Umbilical cord (tissue), 2 donors: ENCODE results near the gene TMOD1. TPM values are rescaled to one million over a fixed set of nuclear protein-coding genes. Genes with fewer than 3 reads are reported as not detected.

Experiments
- DNase-seq: peaks from one replicate; pipeline ENCODE4 v3.0.0-alpha.2; 2015; ENCODE audit warnings: low spot score
- total RNA-seq: library from RNA; depleted of rRNA; stranded (reverse); fragments of >200 nt; gene quantifications from one replicate; pipeline ENCODE4 v1.2.3, GENCODE V29; 2014; ENCODE audit warnings: low replicate concordance; ENCODE audit not compliant: insufficient read depth

Gene TMOD1
- total RNA-seq, 1 donor from 2014 or later: 3.4 TPM

DNA sequence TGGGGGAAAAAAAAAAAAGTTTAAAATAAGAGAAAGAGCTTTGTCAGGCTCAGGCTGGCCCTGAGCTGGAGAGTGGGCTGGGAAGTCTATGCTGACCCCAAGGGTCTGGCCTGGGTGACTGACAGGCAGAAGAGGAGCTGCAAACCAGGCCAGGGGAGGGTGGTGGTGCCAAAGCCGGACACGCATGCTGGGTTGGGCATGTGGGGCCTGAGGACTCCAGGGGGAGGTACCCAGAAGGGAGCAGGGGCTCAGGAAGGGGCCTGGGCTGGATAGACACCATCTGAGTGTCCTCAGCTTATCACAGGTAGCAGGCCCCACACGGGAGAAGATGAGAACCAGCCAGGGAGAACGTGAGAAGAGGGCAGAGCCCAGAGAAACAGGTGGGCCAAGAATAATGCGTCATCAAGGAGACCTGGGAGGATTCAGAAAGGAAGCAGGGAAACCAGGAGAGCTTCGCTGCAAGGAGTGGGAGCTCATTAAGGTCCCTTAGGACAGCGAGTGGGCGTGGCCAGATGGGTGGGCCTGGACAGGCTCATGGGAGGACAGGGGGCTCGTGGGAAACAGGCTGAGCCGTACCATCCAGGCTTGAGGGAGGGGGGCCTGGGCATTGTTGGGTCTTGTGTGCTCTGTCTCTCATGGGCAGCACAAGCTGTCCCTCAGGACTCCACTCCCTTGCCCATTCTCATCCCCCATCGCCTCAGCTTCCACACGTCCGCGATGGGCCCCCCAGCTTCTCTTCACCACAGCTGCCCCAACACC is 16.0 kb downstream of the TMOD1 start:
- DNase-seq: no peak

DNA sequence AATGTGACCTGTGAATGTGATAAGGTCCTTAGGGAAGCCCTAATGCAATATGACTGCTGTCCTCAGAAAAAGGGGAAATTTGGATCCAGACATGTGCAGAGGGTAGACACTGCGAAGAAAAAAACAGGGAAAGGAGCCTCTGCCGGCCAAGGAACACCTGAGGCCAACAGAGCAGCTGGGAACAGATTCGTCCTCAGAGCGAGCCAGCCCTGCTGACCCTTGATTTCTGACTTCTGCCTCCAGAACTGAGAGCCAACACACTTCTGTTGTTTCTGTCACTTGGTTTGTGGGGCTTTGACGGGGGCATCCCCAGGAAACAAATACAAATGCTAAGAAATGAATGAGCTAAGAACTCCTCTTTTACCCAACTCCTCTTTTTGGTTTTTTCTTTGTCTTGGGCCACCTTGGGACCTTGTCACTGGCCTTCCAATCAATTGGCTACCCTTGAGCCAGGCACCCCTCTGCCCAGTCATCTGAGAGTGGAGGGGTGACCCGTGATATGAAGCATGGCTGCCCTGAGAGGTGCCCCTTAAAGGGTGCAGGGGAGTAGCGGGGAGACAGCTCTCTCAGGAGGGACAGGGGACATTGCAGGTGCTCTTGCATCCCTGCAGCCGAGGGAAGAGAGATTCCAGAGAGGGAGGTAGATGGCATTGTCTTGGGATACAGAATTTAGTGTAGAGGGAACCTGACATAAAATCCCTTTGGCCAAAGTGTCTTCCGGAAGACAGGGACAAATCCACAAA is 16.9 kb downstream of the TMOD1 start:
- DNase-seq: no peak

DNA sequence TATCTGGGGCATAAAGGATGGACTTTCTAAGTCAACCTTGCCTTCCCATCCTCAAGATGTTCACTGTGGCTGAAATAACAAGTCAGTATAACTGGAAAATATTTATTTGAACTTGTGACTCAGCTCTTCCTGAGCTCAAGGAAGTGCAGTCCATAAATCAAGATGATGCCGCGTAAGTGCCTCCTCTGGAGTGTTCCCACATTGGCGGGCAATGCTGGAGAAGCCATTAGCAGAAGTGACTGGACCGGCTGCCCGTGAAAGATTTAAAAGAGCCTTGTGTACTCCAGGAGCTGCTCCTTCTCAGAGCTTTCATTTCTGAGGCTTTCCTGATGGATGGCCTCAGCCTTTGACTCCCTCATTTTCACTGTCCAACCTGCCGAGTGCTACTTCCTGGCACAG is 17.4 kb downstream of the TMOD1 start:
- DNase-seq: peak; percentile 87

DNA sequence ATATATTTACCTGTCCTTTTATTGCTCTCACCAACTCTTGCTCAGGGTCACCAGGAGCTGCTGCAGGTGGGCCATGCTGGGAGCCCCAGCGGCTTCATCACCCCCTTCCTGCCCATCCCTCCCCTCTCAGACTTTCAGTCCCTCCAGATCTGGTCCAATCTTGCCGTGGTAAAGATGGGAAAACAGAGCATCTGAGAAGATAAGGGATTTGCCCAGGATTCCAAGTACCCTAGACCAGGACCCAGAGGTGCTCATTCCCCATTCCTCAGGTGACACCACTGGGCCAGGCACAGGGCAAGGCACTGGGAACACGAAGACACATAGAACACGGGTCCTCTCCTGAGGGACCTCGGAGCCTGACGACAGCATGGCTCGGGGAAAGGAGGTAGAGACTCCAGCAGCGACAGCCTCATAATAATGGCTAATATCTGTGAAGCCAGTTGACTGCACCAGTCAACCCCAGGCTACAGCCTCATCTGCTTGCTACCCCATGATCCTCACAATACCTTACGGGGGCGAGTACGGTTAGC is 18.0 kb downstream of the TMOD1 start:
- no peak for DNase-seq

DNA sequence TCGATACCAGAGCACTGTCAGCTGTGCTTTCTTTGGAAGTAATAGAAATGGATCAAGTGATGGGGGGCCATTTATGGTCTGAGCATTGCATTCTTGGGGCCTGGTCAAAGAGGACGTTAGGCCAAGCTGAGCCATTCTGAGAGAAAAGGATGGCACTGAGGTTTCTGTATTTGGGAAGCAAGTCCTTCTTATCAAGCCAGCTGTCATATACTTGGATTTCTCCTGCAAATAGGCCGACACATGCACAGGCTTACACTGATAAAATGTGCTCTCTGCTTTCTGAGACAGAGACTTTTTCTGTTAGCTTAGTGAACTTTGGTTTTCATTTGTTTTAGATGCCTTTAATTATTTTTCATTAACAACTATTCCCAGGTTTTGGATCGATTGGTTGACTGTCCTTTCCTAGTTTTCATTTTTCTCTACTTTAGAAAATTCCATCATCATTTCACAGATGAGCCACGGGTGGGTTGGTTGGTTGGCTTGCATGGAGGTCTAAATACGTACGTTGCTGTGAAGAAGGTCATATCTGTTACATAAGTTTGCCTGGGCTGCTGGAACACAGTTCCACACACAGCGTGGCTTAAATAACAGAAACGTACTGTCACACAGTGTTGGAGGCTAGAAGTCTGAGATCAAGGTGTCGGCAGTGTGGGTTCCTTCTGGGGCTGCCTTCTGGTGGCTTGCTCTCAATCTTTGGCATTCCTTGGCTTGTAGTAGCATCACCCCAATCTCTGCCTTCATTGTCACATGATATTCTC is 20.3 kb downstream of the TMOD1 start:
- no peak for DNase-seq

DNA sequence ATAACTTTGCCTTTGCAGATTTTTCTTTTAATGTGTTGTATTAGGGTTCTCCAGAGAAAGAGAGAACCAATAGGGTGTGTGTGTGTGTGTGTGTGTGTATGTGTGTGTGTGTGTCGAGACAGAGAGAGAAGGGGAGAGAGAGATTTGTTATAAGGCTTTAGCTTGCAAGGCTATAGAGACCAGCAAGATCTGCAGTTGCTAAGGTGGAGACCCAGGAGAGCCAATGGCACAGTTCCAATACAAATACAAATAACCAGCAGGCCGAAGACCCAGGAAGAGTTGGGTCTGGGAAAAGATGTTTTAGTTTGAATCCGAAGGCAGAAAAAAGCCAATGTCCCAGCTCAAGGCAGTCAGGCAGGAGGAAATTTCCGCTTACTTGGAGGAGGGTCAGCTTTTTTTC is 23.0 kb downstream of the TMOD1 start:
- DNase-seq: no peak

DNA sequence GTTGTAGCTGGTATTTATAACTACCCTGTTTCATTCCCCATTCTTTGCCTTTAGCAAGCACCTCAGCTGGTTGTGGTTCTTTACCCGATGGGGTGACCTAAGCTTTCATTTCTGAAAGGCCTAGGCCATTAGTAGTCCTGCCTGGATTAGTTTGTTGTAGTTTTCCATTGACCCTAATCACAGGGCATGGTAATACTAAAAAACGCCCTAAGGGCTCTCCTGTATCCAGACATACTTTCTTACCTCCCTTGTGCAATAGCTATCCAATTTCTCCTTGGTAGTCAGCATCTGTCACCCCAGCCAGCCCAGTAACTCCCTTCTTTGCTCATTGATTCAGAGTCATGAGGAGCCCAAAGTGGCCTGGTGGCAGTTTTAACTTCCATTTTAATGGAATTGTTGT is 24.0 kb downstream of the TMOD1 start:
- no peak for DNase-seq

DNA sequence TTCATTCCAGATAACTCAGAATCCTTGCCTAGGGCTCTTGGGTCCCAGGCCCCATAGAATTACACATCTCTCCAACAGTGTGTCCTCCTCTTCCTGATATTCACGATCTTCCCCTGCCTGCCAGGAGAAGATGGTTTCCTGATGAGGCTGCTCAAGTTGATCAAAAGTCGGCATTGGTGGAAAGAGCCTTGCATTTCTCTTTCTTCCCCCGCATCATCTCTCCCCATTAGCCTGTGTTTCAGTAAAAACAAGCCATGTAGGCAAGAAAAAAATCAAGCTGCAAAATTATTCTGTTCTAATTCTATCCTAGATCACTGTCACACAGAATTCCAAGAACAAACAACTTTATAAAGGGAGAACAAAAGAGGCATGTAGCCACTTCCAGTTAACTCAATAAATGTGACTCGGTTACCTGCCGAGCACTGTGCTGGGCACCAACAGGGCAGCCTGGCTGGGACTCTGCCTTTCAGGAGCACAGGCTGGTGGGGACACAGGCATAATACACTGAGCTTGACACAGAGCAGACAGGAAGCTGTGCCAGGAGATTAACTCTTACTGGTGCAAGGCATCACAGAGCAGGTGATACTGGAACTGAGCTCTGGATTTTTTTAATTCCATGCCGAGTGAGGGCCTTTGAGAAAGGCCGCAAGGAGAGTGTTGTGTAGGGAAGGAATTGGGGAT is 25.6 kb downstream of the TMOD1 start:
- no peak for DNase-seq

DNA sequence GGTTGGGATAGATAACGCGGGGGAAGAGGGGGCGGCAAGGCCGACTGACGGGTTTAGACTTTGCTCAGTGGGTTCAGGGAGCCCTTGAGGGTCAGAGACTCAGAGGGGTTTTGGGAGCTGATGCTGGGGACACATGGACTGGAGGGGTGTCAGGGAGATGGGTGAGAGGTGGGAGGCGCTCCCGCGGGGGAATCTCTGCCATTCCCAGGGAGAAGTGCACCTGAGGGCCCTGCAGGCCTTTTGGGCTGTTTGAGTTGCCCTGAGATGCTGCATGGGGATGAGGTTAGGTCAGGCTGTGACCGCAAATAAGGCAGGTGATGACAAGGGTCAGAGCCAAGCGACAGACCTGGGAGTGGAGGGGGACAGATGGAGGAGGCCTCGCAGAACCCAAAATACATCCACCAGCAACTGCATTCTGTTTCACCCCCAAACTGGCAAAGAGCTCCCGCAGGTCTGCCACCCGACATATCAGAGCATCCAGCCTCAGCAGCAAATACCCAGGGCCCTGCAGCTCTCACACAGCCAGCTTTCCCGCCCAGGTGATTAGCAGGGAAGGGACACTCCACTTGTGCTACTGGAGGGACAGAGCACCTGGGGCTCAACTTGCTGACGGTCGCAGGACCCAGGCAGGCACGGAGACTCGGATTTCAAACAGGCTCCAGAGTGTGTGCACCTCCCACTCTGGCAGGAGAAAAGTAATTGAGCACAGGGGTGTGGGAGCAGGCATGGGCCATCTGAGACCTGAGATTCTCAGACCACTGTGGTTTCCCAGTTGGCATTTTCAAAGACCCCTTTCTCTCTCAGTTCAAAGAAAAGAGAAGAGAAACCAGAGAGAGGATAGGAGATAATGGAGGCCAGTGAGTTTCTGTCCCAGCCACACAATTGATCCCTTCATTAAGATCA is 26.4 kb downstream of the TMOD1 start:
- DNase-seq: no peak

DNA sequence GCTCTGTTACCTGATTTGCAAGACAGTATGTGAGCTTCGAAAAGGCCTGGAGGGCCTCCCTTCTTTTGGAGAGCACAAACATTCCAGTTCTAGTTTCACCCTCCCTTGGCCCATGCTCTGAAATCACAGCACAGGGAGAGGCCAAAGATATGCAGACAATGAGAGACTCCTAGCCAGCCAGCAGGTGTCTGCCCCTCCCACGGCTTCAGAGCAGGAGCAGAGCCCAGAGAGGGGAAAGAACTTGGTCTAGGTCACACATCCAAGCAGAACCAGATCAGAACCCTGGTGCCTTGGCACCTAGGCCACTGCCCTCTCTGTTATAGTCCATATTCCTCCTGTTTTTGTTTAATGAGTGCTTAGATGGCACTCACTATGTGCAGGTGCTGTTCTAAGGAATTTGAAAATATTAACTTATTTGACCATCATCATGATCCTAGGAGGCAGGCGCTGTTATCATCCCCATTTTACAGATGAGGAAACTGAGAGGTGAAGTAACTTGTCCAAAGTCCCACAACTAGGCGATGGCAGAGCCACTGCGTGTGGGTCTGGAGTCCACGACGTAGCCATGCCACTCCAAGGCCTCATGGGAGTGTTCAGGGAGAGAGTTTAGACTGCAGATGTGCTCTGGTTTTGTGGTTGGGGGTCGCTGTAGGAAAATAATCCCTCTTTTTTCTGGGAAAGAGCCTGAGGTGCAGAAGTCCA is 27.2 kb downstream of the TMOD1 start:
- peak; percentile 17 for DNase-seq

DNA sequence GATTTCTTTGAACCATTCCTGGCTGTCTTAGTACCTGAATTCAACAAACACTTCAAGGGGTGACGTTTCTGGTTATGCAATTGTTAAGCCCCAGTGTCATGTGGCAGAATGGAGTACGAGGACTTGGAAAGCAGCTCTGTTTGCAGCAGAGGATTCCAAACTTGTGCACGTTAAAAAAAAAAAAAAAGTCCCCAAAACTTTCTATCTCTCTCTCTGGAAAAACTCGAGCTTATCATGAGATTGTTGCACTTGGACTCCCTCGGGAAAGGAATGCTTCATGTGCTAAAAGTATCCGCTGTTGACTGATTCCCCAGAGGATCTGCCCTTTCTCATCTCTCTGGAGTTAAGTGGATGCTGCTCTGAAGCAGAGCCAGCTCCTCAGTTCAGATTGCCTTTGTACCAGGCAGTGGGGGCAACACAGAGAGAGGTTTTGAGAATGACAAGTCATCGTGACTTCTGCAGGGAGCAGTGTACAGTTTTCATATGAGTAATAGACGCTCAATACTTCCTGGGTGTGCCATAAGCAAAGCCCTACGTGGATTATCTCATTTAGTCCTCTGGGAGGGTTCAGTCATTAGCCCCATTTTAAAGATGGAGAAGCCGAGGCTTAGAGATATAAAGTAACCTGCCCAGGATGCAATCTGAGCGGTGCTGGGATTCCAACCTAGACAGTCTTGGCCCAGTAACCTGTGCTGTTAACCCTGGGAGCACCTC is 28.1 kb downstream of the TMOD1 start:
- peak; percentile 24 for DNase-seq

DNA sequence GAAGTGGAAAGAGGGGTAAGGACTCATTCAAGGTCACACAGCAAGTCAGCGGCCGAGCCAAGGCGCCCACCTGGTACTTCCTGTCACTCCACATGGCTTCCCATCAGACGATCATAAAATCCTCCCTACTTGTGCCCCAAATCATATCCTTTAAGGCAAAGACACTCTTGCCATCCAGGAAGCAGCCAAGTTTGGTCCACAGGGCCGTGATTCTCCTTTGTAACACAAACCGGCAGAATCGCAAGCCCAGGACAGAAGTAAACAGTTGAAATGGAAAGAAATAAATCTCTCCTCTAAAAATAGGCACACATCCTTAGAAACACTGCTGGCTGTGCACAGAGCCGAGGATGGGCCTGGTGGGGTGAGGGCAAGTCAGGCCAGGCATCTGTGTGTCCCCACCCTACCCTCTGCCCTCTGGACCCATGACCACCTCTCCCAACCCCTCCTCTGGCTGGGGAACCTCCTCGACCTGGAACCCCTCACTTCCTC is 30.5 kb downstream of the TMOD1 start:
- DNase-seq: no peak

DNA sequence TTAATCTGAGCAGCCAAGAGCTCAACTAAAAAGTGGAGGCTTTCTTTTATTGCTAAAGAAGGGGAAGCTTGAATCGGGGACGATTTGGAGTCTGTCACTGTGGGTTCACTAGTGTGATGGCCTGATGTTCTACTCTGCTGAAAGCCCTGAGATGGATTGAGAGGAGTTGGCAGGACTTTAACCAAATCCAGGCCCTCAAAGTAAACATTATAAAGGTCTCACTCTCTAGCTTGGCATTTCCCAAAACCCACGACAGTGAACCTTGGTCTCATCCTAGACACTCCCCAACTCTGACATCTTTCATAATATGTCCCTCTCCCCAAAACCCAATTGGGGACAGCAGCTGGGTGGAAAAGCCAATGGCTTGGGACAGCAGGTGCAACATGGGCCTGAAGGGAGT is 32.7 kb downstream of the TMOD1 start:
- DNase-seq: no peak

DNA sequence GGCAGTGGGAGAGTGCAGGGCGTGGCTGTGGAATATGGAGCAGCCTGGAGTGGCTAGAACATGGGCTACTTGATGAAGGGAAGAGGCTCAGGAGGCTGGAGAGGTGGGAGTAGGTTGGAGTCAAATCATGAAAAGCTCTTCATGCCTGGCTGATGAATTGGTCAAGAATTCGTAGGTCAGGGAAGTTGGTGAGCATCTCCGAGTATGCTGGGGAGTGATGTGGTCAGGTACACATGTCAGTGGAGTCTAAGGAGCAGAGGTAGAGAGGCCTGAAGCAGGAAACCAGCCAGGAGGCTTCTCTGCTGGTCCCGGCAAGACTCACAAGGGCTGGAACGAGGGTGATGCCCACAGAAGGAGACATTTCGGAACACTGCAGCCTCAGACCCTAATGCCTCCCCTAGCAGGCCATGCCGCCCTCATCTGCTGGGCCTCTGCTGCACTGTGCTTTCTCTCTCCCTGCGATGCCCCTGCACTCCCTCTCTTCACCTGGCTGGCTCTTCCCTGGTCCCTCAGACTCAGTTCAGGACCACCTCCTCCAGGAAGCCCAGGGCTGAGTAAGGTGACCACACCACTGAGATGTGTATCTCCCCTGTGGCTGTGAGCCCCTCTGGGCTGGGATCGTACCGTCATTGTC is 33.6 kb downstream of the TMOD1 start:
- DNase-seq: no peak

DNA sequence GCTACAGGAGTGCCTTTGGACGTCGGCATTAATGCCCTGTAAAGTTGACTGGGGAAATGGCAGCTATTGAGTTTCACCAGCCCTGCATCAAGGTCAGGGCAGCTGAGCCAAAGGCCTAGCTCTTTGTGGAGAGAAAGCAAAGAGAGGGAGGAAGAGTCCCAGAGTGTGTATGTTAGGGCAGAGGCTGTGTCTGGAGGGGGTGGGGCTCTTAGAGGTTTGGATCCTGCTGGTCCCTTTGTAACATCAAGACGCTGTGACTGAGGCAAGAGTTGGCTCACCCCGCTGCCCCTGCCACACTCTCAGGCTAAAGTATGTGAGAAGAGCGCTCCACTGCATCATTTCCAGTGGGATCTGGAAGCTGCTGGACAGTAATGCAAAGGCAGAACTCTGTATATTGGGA is 34.3 kb downstream of the TMOD1 start:
- no peak for DNase-seq

DNA sequence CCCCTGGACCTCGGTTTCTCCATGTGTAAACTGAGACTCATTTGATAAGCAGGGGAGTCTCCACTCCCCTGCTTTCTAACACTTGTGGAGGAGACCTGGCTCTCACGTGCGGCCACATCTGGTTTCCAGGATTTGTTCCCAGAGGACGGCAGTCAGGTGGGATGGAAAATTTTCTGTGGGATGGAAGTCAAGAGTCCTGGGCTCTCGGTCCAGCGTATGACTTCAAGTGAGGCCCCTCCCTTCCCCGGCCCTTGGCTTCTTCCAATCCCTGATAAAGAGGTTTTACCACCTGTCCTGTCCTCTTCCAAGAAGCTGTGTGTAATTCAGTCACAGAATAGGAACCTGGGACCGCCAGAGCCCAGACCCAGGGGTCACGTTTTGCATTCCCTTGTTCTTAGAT is 35.0 kb downstream of the TMOD1 start:
- DNase-seq: no peak

DNA sequence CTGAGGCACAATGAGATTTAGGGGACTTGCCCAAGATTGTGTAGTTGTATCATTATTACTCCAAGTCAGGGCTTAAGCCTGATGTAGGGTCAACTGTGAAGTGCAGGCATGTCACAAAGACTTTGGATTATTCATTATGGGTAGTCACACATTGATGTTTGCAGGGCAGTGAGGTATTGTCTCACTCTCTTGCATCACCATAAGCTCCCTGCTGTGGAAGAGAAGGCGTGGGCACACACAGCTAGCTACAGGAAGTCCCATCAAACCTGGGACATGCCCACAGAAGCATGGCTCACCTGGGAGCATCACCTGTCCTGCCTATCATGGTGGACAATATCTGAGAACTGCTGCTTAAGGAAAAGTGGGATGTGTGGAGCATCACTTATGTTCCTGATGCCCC is 42.1 kb downstream of the TMOD1 start:
- no peak for DNase-seq

DNA sequence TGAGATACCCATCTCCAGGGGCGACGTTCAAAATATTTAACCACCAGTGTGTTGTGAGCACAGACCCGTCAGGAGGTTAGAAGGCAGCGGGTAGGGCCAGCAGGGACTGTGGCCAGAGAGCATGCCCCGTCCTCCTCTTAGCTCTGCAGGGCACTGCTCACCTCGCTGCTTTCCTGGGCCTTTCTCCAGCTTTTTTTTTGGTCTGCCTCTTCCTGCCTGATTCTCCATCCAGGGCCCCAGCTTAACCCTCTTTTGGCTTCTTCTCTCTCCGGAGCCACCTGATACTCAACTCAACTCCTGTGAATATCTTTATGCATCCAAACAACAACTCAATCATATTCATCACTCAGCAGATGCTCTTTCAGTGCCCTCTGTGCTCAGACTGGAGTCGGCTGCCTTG is 44.0 kb downstream of the TMOD1 start:
- DNase-seq: no peak
